GM10248 (cell line): ENCODE results near the gene ZNF382.
A peak's percentile ranks its signal among the peaks of the same experiment; 100 is the strongest.

Experiments used
- CTCF ChIA-PET: fragments of 300-600 bp; sonication (Branson Sonifier 250); formaldehyde crosslinking; extraction: SDS; loops from one replicate; lab custom pipeline; 2021; ENCODE audit warnings: antibody characterized with exemption; lab: Yijun Ruan, JAX
- POLR2A ChIA-PET: fragments of 350-650 bp; sonication (Branson Sonifier 250); formaldehyde crosslinking; extraction: SDS; loops from one replicate; lab custom pipeline; 2020; ENCODE audit warnings: antibody characterized with exemption; lab: Yijun Ruan, JAX
- DNase-seq: peaks from one replicate; pipeline ENCODE4 v3.0.0; 2012; ENCODE audit errors: extremely low spot score
- TF ChIP-seq, protein P1 (sequence below): IDR thresholded peaks from 2 replicates; pipeline ENCODE4 v1.5.1; 2012; ENCODE audit warnings: mild to moderate bottlenecking, low read depth; ENCODE audit errors: extremely low read depth, missing control alignments, control extremely low read depth

ZNF382 gene

DNA sequence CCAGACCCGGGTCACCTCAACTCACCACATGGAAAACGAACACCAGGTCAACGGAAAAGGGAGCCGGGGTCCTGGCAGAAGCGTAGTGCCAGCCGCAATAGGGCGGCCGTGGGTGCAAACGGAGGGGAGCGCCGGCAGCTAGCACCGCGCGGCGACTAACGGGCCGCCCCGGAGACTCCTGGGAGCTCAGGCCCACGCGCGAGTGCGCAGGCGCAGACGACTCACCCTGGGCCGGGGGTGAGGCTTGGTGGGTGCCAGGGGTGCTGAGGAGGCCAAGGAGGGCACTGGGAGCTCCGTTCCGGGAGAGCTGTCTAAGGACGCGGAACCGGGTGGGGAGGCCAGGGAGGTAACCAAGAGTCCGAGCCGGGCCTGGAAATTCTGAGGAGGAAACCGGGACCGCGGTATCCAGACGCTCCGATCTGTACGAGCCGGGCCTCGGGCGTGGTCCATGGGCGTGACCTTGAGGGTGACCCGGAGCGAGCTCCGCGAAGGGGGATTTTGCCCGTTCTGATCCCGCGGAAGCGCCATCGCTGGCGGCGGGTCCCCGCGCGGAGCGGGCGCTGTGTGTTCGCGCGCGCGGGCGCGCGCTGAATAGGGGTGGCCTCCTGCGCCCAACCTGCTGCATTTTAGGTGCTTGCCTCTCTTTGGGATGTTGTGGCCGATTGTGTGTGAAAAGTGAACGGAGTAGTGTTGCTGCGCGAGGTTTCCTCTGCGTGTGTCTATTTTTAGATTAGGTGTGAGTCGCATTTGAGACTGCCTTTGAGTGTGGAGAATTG is at the start of gene ZNF382:
TSS of gene ZNF382 (plus strand) at position 213 of the 776 bp plus-strand sequence. CDS start 4,602 bp downstream, outside the sequence.
- DNase-seq, result peak; percentile 94
- ChIA-PET POLR2A (interaction anchor here (1.0 to 1.2 kb wide), 2 partner anchors 19 to 32 kb away, joined by 3 to 7 read pairs; partner anchors contain the start of gene ZNF529), CTCF (interaction anchor here (1.3 to 1.4 kb wide), 2 partner anchors 23 to 35 kb away, joined by 3 read pairs; no protein-coding TSS in a partner anchor)
- TF ChIP-seq, protein P1, sequence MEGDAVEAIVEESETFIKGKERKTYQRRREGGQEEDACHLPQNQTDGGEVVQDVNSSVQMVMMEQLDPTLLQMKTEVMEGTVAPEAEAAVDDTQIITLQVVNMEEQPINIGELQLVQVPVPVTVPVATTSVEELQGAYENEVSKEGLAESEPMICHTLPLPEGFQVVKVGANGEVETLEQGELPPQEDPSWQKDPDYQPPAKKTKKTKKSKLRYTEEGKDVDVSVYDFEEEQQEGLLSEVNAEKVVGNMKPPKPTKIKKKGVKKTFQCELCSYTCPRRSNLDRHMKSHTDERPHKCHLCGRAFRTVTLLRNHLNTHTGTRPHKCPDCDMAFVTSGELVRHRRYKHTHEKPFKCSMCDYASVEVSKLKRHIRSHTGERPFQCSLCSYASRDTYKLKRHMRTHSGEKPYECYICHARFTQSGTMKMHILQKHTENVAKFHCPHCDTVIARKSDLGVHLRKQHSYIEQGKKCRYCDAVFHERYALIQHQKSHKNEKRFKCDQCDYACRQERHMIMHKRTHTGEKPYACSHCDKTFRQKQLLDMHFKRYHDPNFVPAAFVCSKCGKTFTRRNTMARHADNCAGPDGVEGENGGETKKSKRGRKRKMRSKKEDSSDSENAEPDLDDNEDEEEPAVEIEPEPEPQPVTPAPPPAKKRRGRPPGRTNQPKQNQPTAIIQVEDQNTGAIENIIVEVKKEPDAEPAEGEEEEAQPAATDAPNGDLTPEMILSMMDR, result no peak

DNA sequence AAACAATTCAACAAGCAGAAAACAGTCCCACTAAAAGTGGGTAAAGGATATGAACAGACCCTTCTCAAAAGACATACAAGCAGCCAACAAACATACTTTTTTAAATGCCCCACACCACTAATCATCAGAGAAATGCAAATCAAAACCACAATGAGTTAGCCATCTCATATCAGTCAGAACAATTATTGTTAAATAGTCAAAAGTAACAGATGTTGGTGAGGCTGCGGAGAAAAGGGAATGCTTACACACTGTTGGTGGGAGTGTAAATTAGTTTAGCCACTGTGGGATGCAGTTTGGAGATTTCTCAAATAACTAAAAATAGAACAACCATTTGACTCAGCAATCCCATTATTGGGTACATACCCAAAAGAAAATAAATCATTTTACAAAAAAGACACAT is 40.7 kb upstream of the ZNF382 start:
- POLR2A ChIA-PET, result no interaction called here
- TF ChIP-seq, protein P1, result no peak
- no peak for DNase-seq
- CTCF ChIA-PET, result no interaction called here

DNA sequence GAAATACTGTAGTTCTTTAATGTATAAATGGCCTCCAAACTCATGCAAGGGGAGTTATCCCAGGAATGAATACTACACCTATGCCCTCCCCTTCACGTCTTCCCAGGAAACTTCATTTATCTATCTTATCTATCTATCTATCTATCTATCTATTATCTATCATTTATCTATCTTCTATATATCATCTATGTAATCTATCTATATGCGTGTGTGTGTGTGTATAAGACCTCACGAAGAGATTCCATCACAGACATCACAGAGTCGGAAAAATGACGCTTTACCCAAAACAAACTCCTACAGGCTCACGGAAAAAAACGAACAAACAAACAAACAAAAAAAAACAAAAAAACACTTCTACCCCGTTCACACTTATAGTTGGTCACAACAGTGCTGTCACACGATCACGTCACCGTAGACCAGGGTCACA is 32.5 kb upstream of the ZNF382 start:
- no peak for DNase-seq
- ChIA-PET CTCF (interaction anchor here (1.0 kb wide), 1 partner anchor 10 kb away, joined by 3 read pairs; no protein-coding TSS in a partner anchor), POLR2A (interaction anchor here (1.1 to 1.9 kb wide), 2 partner anchors 32 to 44 kb away, joined by 3 to 7 read pairs; partner anchors contain the start of gene ZNF382)
- TF ChIP-seq, protein P1, result no peak

DNA sequence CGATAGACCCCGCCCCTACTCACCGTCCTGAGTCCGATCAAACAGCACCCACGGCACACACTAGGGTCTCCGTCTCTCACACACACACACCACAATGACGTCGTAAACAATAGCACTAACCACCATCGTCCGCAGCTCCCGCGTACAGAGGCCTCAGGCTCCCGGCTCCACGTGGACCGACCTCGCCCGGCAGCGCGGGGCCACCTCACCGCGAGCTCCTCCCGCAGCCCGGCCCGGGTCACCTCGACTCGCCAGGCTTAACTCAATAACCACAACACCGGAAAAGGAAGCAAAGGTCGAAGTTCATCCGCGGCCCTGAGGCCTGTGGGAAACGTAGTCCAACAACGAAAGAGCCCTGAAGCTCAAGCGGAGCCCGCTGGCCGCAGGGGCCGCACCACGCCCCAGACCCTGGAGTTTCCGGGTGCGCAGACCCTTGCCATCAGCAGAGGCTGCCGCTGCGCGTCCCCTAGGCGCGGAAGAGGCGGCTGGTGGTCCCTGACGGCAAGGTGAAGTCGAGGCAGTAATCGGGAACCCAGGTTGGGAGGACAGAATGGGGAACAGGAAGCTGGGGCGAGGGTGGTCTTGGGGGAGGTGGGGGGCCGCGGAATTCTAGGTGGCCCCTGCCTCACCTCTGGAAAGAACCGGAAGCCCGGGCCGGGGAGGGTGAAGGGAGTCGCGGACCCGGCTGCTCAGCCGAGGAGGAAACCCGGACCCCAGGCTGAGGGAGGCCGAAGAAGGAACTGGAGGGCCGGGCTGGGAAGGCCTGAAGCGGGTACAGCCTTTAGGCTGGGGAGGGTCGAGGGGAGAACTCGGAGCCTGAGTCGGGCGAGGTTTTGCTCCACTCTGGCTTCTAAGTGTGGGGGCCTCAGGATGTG is 31.9 kb upstream of the ZNF382 start, which contains the start of gene ZNF529:
TSS of gene ZNF529 (minus strand) at position 273 of the 875 bp plus-strand sequence. CDS start 946 bp downstream, outside the sequence.
- ChIA-PET POLR2A (interaction anchor here (1.1 to 1.9 kb wide), 2 partner anchors 32 to 45 kb away, joined by 3 to 7 read pairs; partner anchors contain the start of gene ZNF382), CTCF (interaction anchor here (1.0 kb wide), 1 partner anchor 9 kb away, joined by 3 read pairs; no protein-coding TSS in a partner anchor)
- TF ChIP-seq, protein P1, result no peak
- DNase-seq, result peak; percentile 93

DNA sequence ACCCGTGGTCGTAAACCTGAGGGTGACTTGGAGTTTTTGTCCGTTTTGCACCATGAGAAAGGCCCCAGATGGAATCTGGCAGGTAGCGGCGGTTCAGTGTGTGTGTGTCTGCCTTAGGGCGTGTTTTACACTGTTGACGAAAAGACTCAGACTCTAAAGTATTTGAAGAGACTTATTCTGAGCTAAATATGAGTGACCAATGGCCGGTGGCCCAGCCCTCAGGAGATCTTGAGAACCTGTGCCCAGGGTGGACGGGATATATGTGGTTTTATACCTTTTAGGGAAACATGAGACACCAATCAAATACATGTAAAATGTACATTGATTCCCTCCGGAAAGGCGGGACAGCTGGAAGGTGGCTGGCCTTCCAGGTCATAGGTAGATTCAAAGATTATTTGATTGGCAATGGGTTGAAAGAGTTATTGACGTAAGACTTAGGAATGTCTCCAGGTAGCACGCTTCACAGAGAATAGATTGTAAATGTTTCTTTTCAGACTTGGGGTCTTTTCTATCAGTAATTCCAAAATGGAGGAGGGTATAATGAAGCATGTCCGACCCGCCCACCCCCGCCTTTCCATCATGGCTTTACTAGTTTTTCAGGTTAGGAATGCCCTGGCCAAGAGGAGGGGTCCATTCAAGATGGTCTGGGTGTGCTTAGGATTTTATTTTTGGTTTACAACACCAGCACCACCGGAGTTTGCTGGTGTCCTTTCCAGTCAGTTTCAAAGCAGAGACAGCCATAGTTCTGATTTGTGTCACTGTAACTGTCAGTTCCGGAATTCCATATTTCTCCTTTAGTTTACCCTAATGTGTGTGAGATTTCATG is 31.0 kb upstream of the ZNF382 start:
- no peak for DNase-seq
- ChIA-PET POLR2A (interaction anchor here (1.9 kb wide), 1 partner anchor 31 kb away, joined by 7 read pairs; the partner anchor contains the start of gene ZNF382), CTCF (no interaction called here)
- TF ChIP-seq, protein P1, result no peak
